Right lobe of liver (tissue), 4 donors: Measurements from ENCODE around the gene EPB41.

ENCODE experiments used
- POLR2A ChIP-seq: fragments of 450-650 bp; IDR thresholded peaks from one replicate; pipeline ENCODE4 v1.6.1; 2017; ENCODE audit warnings: antibody characterized with exemption, mild to moderate bottlenecking
- TF ChIP-seq, protein P1 (sequence below), 4 donors: fragments of 200-600 bp in 3 of 4; fragments of 450-650 bp in 1 of 4; IDR thresholded peaks; one replicate each; pipeline versions ENCODE4 v1.5.1 to v1.8.0; 2016 to 2022; ENCODE audit warnings: antibody characterized with exemption in 4 of 4, mild to moderate bottlenecking in 2 of 4
- donor health status: DM: no; HTN: no; CAD: no.
- donor health status: DM: no; HTN: no; CAD: no.
- donor health status: DM: no; HTN: yes; CAD: no.

DNA sequence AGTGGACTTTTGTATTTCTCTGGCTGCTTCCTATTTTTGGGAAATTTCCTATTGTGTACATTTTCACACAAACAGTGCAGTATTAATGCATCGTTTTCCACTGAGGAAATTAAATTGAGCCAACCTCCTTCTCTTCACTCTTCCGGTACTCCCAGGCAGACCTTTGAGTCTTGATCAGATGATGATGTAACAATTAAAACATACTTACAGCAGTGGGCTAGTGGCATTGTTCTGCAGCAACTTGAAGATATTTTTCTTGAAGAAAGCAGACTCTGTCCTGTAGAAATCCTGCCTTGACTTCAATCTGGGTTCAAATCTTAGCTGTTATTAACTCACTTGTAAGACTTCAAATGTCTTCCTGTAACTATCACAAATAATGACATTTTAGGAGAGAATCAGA, 228.3 kb downstream of the EPB41 start:
- TF ChIP-seq, protein P1, sequence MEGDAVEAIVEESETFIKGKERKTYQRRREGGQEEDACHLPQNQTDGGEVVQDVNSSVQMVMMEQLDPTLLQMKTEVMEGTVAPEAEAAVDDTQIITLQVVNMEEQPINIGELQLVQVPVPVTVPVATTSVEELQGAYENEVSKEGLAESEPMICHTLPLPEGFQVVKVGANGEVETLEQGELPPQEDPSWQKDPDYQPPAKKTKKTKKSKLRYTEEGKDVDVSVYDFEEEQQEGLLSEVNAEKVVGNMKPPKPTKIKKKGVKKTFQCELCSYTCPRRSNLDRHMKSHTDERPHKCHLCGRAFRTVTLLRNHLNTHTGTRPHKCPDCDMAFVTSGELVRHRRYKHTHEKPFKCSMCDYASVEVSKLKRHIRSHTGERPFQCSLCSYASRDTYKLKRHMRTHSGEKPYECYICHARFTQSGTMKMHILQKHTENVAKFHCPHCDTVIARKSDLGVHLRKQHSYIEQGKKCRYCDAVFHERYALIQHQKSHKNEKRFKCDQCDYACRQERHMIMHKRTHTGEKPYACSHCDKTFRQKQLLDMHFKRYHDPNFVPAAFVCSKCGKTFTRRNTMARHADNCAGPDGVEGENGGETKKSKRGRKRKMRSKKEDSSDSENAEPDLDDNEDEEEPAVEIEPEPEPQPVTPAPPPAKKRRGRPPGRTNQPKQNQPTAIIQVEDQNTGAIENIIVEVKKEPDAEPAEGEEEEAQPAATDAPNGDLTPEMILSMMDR (IDR thresholded peaks at IDR 0.05), result no peak
- TF ChIP-seq POLR2A, result no peak
